Breast epithelium (tissue), 4 donors: Measurements from ENCODE around the gene PALLD. TPM values are rescaled to one million over a fixed set of nuclear protein-coding genes. Genes with fewer than 3 reads are reported as not detected.

ENCODE experiments used
- DNase-seq, 2 donors: peaks; one replicate each; pipeline ENCODE4 v3.0.0-alpha.2; 2019; ENCODE audit warnings: low spot score in 2 of 2
- H3K27ac ChIP-seq, 2 donors: fragments of 200-600 bp; sonication (generic) in 1 of 2; one replicate each; pipeline ENCODE4 v1.5.1; 2016 to 2019; ENCODE audit warnings: mild to moderate bottlenecking in 1 of 2
- H3K27me3 ChIP-seq, 2 donors: fragments of 200-600 bp; sonication (generic) in 1 of 2; one replicate each; pipeline versions ENCODE4 v1.5.1 to v1.6.0; 2017 to 2019; ENCODE audit warnings: control low read depth in 1 of 2, mild to moderate bottlenecking in 1 of 2
- H3K36me3 ChIP-seq: fragments of 200-600 bp; one replicate; pipeline ENCODE4 v1.5.1; 2019
- H3K4me1 ChIP-seq, 2 donors: fragments of 200-600 bp; sonication (generic); one replicate each; pipeline ENCODE4 v1.5.1; 2016 to 2019; ENCODE audit warnings: control low read depth in 1 of 2
- H3K4me3 ChIP-seq, 3 donors: fragments of 200-600 bp; sonication (generic); 1 replicate in 2 of 3; 2 replicates in 1 of 3; pipeline ENCODE4 v1.5.1; 2016 to 2019; ENCODE audit warnings: mild to moderate bottlenecking in 3 of 3, moderate library complexity in 2 of 3
- H3K9me3 ChIP-seq, 2 donors: fragments of 200-600 bp; sonication (generic) in 1 of 2; one replicate each; pipeline ENCODE4 v1.5.1; 2016 to 2019; ENCODE audit warnings: control low read depth in 1 of 2
- POLR2A ChIP-seq: fragments of 450-650 bp; IDR thresholded peaks from one replicate; pipeline ENCODE4 v1.6.1; 2016; ENCODE audit warnings: antibody characterized with exemption, mild to moderate bottlenecking, moderate library complexity
- POLR2AphosphoS5 ChIP-seq, 3 donors: sonication (generic); formaldehyde crosslinking; IDR thresholded peaks; one replicate each; pipeline ENCODE4 v1.6.1; 2017; ENCODE audit warnings: antibody characterized with exemption in 3 of 3
- intact Hi-C: fragments of 100-400 bp; cut with DNase I; formaldehyde crosslinking; loops from one replicate; pipeline ENCODE4 v1.15.1; 2023; ENCODE audit warnings: low total_unique reads
- total RNA-seq, 3 donors: library from RNA; depleted of rRNA; stranded (reverse); fragments of >200 nt; gene quantifications; one replicate each; pipeline ENCODE4 v1.1.0, GENCODE V29; 2016
- TF ChIP-seq, protein P1 (sequence below), 3 donors: fragments of 450-650 bp; IDR thresholded peaks; one replicate each; pipeline ENCODE4 v1.5.1; 2016 to 2017; ENCODE audit warnings: antibody characterized with exemption in 3 of 3, mild to moderate bottlenecking in 3 of 3, moderate library complexity in 3 of 3

The PALLD gene
- total RNA-seq, 3 donors from 2014 or later = 96.0 to 186 (median 174) TPM

- Histone ChIP-seq H3K9me3 (no peaks in the 10 kb centered on the region), H3K27me3 (no peaks in the 10 kb centered on the region), H3K36me3 (no peaks in the 10 kb centered on the region), H3K4me3 (no peak overlapping the region), H3K4me1 (peaks cover 0 to 8% of the 10 kb centered on the region in 2 donors), H3K27ac (no peak overlapping the region)
- DNase-seq = no peak
- TF ChIP-seq POLR2AphosphoS5 (IDR thresholded peaks at IDR 0.05) (no peak), POLR2A (no peak)
- TF ChIP-seq, protein P1, sequence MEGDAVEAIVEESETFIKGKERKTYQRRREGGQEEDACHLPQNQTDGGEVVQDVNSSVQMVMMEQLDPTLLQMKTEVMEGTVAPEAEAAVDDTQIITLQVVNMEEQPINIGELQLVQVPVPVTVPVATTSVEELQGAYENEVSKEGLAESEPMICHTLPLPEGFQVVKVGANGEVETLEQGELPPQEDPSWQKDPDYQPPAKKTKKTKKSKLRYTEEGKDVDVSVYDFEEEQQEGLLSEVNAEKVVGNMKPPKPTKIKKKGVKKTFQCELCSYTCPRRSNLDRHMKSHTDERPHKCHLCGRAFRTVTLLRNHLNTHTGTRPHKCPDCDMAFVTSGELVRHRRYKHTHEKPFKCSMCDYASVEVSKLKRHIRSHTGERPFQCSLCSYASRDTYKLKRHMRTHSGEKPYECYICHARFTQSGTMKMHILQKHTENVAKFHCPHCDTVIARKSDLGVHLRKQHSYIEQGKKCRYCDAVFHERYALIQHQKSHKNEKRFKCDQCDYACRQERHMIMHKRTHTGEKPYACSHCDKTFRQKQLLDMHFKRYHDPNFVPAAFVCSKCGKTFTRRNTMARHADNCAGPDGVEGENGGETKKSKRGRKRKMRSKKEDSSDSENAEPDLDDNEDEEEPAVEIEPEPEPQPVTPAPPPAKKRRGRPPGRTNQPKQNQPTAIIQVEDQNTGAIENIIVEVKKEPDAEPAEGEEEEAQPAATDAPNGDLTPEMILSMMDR (IDR thresholded peaks at IDR 0.05) = no peak
- intact Hi-C loops = no loop called here
These were observed 132.7 kb downstream of the PALLD start for GRCh38 chr4:168629566-168629965.

- Histone ChIP-seq H3K36me3 (no peaks in the 10 kb centered on the region), H3K27ac (peak overlapping the region; percentile 82), H3K4me3 (peak overlapping the region; percentile 43 to 82 (median 70)), H3K9me3 (no peaks in the 10 kb centered on the region), H3K4me1 (peaks cover 0 to 8% of the 10 kb centered on the region in 2 donors), H3K27me3 (no peaks in the 10 kb centered on the region)
- intact Hi-C loops = no loop called here
- no peak for DNase-seq
- TF ChIP-seq, protein P1 (IDR thresholded peaks at IDR 0.05) = no peak
- no peak for TF ChIP-seq POLR2AphosphoS5 (IDR thresholded peaks at IDR 0.05)
- TF ChIP-seq POLR2A = no peak
These were observed 133.8 kb downstream of the PALLD start for GRCh38 chr4:168630445-168631187.

DNA sequence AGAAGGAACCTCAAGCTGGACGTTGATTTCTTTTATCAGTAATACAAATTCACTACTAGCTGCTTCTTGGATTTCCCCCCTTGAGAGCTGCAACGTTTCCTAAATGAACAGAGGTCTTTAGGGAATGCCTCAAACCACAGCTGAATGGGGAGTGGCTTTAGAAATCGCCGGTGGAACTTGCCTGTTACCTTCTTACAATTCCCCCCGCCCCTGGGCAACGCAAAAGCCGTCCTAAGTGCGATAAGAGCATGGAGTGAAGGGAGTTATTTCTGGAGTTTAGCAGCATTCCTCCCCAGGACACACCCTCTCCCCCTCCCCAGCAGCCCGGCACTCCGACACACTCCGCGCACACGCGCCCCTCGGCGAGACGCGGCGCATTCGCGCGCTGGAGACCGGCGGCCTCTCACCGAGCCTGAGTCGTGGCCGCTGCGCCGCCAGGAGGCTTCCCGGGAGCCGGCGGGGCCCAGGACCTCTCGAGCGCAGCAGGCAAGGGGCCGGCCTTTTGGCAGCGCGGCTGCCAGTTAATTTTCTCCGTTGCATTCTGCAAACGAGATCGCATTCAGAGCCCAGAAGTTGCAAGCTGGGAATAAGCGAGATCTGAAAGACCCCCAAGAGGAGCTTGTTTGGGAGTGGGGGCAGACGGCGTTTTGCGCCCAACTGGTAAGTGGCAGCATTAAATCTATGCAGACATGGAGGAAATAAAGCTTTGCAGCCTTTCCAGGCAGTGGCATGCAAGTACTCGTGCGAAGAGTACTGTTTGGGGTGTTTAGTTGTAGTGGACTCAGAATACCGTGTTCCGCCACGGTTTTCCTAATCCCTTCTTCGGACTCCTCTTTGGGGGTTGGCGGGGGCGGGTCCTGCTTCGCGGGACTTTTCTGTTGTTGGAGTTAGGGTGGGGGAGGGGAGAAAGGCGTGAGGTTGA lies 134.7 kb downstream of the PALLD start:
- intact Hi-C loops = no loop called here
- H3K27ac ChIP-seq = peak overlapping the region; percentile 82

GRCh38 chr4:168632301-168632725 lies 135.5 kb downstream of the PALLD start:
- intact Hi-C loops = no loop called here
- Histone ChIP-seq H3K4me3 (peak overlapping the region; percentile 43 to 82 (median 70)), H3K4me1 (peaks cover 0 to 8% of the 10 kb centered on the region in 2 donors), H3K36me3 (no peaks in the 10 kb centered on the region), H3K27ac (peak overlapping the region; percentile 82), H3K27me3 (no peaks in the 10 kb centered on the region), H3K9me3 (no peaks in the 10 kb centered on the region)
- TF ChIP-seq POLR2A = no peak
- TF ChIP-seq POLR2AphosphoS5 (IDR thresholded peaks at IDR 0.05) = peak in 1 of 3 donors; percentile 2
- TF ChIP-seq, protein P1 (IDR thresholded peaks at IDR 0.05) = no peak
- no peak for DNase-seq

More for the DNA sequence above, 134.7 kb downstream of the PALLD start:
- TF ChIP-seq POLR2AphosphoS5 (IDR thresholded peaks at IDR 0.05) (peak in 2 of 3 donors; percentile 28 to 43), POLR2A (no peak)
- TF ChIP-seq, protein P1 (IDR thresholded peaks at IDR 0.05) = peak in 2 of 3 donors; percentile 36 to 51
- Histone ChIP-seq H3K27me3 (no peaks in the 10 kb centered on the region), H3K36me3 (no peaks in the 10 kb centered on the region), H3K4me1 (peaks cover 0 to 8% of the 10 kb centered on the region in 2 donors), H3K4me3 (peak overlapping the region; percentile 43 to 82 (median 70)), H3K9me3 (no peaks in the 10 kb centered on the region)
- peak; percentile 42 to 65 for DNase-seq
